Parathyroid adenoma (tissue), 2 donors: Measurements from ENCODE around the gene HOXD4.

Experiments used
- H2AFZ ChIP-seq: fragments of 300-600 bp; sonication (generic); one replicate; pipeline ENCODE4 v1.7.0; 2017; ENCODE audit warnings: antibody characterized with exemption, mild to moderate bottlenecking
- H3K27ac ChIP-seq: fragments of 300-600 bp; sonication (generic); one replicate; pipeline ENCODE4 v1.7.0; 2017
- H3K27me3 ChIP-seq: fragments of 300-600 bp; sonication (generic); one replicate; pipeline ENCODE4 v1.7.0; 2017; ENCODE audit warnings: low read length; ENCODE audit not compliant: control insufficient read depth, insufficient read depth
- H3K36me3 ChIP-seq: fragments of 300-600 bp; sonication (generic); one replicate; pipeline ENCODE4 v1.7.0; 2017; ENCODE audit warnings: low read length; ENCODE audit not compliant: control insufficient read depth, insufficient read depth
- H3K4me1 ChIP-seq: fragments of 300-600 bp; sonication (generic); one replicate; pipeline ENCODE4 v1.7.0; 2017; ENCODE audit warnings: control low read depth
- H3K4me2 ChIP-seq: fragments of 300-600 bp; sonication (generic); one replicate; pipeline ENCODE4 v1.7.0; 2017; ENCODE audit warnings: low read length
- H3K4me3 ChIP-seq: fragments of 300-600 bp; sonication (generic); one replicate; pipeline ENCODE4 v1.7.0; 2017; ENCODE audit warnings: low read depth, low read length
- H3K79me2 ChIP-seq: fragments of 300-600 bp; sonication (generic); one replicate; pipeline ENCODE4 v1.7.0; 2017; ENCODE audit warnings: control low read depth
- H3K9ac ChIP-seq: fragments of 300-600 bp; sonication (generic); one replicate; pipeline ENCODE4 v1.7.0; 2017; ENCODE audit warnings: mild to moderate bottlenecking
- H3K9me3 ChIP-seq: fragments of 300-600 bp; sonication (generic); one replicate; pipeline ENCODE4 v1.7.0; 2017; ENCODE audit warnings: low read length; ENCODE audit not compliant: control insufficient read depth
- CTCF ChIP-seq: fragments of 300-600 bp; sonication (generic); IDR thresholded peaks from one replicate; pipeline ENCODE4 v1.7.0; 2017; ENCODE audit warnings: antibody characterized with exemption, mild to moderate bottlenecking
- donor health status: primary hyperparathyroidism.

HOXD4 gene

GRCh38 chr2:176163672-176164056, 12.3 kb downstream of the HOXD4 start:
- Histone ChIP-seq H3K79me2 (no peaks in the 10 kb centered on the region), H3K9ac (no peak overlapping the region), H3K36me3 (peaks cover 3% of the 10 kb centered on the region), H3K27ac (no peak overlapping the region), H3K4me2 (no peak overlapping the region), H3K4me1 (no peaks in the 10 kb centered on the region), H3K4me3 (no peak overlapping the region), H3K9me3 (no peaks in the 10 kb centered on the region), H3K27me3 (peaks cover 29% of the 10 kb centered on the region), H2AFZ (no peak overlapping the region)
- TF ChIP-seq CTCF = no peak

GRCh38 chr2:176164201-176164600, 12.9 kb downstream of the HOXD4 start:
- Histone ChIP-seq H3K4me3 (no peak overlapping the region), H3K27ac (no peak overlapping the region), H3K4me1 (no peaks in the 10 kb centered on the region), H3K27me3 (peaks cover 29% of the 10 kb centered on the region), H2AFZ (no peak overlapping the region), H3K79me2 (no peaks in the 10 kb centered on the region), H3K36me3 (peaks cover 3% of the 10 kb centered on the region), H3K4me2 (no peak overlapping the region), H3K9me3 (no peaks in the 10 kb centered on the region), H3K9ac (no peak overlapping the region)
- no peak for TF ChIP-seq CTCF

- H3K36me3 ChIP-seq = peaks cover 3% of the 10 kb centered on the region
- H3K79me2 ChIP-seq = no peaks in the 10 kb centered on the region
- H3K9ac ChIP-seq = no peak overlapping the region
- H3K27me3 ChIP-seq = peaks cover 29% of the 10 kb centered on the region
- H3K9me3 ChIP-seq = no peaks in the 10 kb centered on the region
- no peak overlapping the region for H3K4me3 ChIP-seq
- no peak overlapping the region for H3K27ac ChIP-seq
- no peak overlapping the region for H3K4me2 ChIP-seq
- no peak overlapping the region for H2AFZ ChIP-seq
- H3K4me1 ChIP-seq = no peaks in the 10 kb centered on the region
- TF ChIP-seq CTCF = no peak
These were observed 13.4 kb downstream of the HOXD4 start for GRCh38 chr2:176164611-176165369.

GRCh38 chr2:176165370-176166050, 14.2 kb downstream of the HOXD4 start:
- TF ChIP-seq CTCF = no peak

More at GRCh38 chr2:176165370-176166050, 14.2 kb downstream of the HOXD4 start:
- H3K27ac ChIP-seq = no peak overlapping the region
- H3K4me2 ChIP-seq = no peak overlapping the region
- no peak overlapping the region for H2AFZ ChIP-seq
- no peak overlapping the region for H3K4me3 ChIP-seq
- peaks cover 25% of the 10 kb centered on the region for H3K27me3 ChIP-seq
- H3K9me3 ChIP-seq = no peaks in the 10 kb centered on the region
- H3K9ac ChIP-seq = no peak overlapping the region
- peaks cover 3% of the 10 kb centered on the region for H3K36me3 ChIP-seq
- H3K79me2 ChIP-seq = no peaks in the 10 kb centered on the region
- no peaks in the 10 kb centered on the region for H3K4me1 ChIP-seq
